DMS53 treated with DMSO at 0.1 percent for 48 hours (cell line): Measurements from ENCODE around the gene CNNM2.
"Not testable (repeated sequence)": the region's sequence is repeated elsewhere in the genome, so short reads cannot be mapped to it uniquely, and the experiment has no call there.

ENCODE experiments used
- DNase-seq: peaks from one replicate; lab custom pipeline; 2025; ENCODE audit not compliant: unreplicated experiment; lab: John Stamatoyannopoulos, UW

CNNM2 gene

GRCh38 chr10:103100620-103101019 is 182.5 kb downstream of the CNNM2 start:
- no peak for DNase-seq

- no peak for DNase-seq
Observed at GRCh38 chr10:103102195-103102594, 184.1 kb downstream of the CNNM2 start.

GRCh38 chr10:103103989-103104388 is 185.9 kb downstream of the CNNM2 start:
- DNase-seq = no peak

- DNase-seq = no peak
Observed at GRCh38 chr10:103104721-103105120, 186.6 kb downstream of the CNNM2 start.

DNA sequence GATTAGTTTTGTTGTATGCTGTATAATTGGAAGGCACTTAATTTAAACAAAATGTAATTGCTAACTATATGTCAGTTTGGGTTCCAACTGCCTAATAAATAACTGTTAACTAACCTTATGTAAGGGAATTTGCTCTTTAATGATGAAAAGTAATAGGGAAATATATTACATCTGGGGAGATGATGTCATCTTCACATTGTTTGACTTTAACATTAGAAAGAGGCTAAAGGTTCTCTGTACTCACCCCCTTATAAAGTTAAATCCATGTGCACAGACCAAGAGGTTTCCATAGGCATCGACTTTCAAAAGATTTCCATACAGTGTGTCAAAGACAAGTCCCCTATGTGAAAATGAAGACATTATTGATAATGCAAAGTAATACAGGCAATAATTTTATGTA is 187.4 kb downstream of the CNNM2 start:
- no peak for DNase-seq

GRCh38 chr10:103106539-103106938 is 188.4 kb downstream of the CNNM2 start:
- DNase-seq = no peak

GRCh38 chr10:103109821-103110220 is 191.7 kb downstream of the CNNM2 start:
- no peak for DNase-seq

DNA sequence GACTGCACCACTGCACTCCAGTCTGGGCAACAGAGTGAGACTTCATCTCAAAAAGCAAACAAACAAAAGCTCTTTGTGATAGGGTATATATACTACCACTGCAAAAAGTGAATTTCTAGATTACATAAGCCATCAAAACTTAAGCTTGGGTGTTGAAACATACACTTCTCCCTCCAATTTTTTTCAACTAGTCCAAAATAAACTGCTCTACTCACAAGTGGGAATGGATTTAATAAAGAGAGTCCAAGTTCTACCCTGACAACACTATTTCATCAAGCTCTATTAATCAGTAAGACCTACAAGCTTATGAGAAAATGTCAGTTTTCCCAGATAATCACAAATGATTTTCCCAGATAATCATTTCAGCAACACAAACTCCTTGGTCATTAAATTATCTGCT is 192.3 kb downstream of the CNNM2 start:
- DNase-seq = no peak

DNA sequence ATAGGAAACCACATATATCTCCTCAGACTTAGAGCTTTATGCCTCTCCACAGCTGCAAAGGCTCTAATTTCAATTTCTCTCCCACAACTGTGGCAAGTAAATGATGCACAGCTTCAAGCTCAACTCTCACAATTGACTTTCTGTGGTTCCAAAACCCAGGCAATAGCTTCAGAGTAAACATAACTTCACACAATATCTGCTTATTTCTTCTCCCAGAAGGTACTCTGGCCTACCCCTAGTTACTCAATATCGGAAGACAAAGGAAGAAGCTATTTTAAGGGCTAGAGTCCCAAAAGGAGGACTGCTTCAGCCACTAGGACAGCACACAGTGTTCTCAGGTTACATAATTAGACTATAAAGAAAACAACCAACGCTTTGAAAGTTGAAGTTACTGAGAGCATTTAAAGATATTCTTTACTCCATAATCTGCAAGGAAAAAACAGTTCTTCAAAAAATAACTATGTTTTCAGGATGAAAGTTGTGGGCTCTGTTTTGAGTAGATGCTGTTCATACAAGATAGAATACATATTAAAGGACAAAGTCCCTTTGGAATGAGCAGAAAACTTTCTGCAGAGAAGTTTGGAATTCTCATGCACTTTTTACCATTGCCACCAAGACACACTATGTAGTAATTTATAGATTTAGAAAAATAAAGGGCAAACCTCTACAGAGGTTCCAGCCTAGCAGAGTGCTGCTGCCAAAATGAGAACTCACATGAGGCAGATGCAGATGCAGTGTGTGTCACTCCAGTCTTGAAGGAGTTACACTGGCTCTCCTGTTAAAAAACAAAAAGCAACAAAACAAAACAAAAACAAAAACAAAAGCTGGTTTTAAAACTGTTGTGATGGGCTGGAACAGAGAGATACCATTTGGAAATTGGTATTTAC is 193.2 kb downstream of the CNNM2 start:
- no peak for DNase-seq

GRCh38 chr10:103111918-103112877 is 194.1 kb downstream of the CNNM2 start:
- DNase-seq = no peak

DNA sequence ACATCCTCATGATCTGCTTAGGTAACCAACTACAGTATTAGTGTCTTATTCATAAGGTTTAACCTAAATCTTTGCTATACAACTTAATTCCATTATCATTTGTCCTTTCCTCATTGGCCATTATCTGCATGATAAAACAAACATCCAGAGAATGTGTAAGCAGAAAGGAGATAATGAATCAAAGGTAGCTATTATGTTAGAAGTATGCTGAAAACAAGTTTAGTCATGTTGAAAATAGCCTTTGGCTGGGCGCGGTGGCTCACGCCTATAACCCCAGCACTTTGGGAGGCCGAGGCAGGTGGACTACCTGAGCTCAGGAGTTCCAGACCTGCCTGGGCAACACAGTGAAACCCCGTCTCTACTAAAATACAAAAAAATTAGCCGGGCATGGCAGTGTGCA is 196.8 kb downstream of the CNNM2 start:
- DNase-seq = no peak

GRCh38 chr10:103117247-103117646 is 199.2 kb downstream of the CNNM2 start:
- no peak for DNase-seq

GRCh38 chr10:103120546-103120945 is 202.5 kb downstream of the CNNM2 start:
- DNase-seq = no peak

DNA sequence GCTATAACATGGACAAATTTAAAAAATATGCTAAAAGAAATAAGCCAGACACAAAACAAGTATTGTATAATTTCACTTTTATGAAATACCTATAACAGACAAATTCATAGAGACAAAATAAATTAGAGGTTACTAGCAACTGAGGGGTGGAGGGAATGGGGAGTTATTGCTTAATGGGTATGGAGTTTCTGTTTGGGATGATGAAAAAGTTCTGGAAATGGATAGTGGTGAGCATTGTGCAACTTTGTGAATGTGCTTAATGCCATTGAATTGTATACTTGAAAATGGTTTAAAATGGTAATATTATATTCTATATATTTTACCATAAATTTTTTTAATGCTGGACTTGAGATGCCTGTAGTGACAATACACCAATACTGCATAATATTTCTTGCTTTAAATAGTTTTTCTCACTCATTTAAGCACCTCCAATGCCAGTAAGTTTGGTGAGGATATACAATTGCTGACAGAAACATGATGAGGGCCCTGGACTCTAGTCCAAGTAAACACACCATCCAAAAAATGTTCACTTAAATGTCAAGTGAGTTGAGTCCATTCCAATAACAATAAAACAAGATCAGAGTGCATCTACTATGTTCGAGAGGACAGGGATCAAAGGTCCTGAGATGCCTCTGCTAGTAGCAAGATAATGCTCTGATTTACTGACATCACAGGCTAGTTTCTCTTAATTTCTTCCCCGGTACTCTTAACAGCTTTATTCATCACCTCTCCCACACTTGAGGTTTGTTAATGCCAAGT is 203.1 kb downstream of the CNNM2 start:
- DNase-seq = no peak

DNA sequence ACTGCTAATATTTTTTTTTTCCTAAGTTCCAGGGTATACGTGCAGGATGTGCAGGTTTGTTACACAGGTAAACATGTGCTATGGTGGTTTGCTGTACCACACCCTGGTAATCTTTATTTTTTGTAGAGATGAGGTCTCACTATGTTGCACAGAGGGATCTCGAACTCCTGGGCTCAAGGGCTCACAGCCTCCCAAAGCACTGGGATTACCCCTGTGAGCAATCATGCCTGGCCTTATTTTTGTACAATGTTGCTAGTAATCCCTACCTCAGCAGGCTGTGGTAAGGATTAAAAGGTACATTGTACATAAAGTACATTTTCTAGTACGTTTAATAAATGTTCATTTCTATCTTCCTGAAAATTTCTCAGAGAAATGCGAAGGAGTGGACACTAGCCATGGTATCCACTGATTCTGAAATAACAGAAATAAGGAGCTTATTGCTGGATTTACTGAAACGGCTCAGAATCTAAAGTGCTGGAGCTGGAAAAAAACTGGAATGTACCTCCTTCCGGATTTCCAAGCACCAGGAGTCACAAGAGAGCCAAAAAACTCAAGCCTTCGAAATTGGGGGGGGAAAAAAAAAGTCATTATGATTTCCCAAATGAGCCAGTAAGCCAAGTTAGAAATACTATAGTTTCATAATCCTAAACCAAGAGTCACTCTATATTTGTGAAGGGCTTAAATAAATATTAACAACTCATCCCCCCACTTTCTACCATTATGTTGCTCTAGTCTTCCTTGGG is 205.4 kb downstream of the CNNM2 start:
- DNase-seq = no peak

- no peak for DNase-seq
Observed at GRCh38 chr10:103124420-103125096, 206.5 kb downstream of the CNNM2 start.

GRCh38 chr10:103125323-103126267 is 207.5 kb downstream of the CNNM2 start:
- DNase-seq = no peak

DNA sequence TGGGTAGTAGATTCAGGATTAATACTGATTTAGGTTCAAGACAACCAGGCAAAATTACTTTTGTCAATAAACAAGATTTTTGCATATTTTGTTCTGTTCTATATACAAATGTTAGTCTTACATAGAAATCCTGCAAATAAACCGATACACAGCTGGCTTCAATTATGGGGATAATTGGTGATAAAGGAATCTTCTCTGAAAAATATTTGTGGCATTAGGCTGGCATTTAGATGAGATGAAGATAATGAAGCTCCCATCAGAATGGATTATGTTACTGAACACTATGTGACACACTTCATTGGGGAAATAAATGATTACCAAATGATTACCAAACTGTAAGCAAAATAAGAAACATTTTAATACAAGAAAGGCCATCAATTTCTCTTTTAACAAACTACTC is 209.1 kb downstream of the CNNM2 start:
- DNase-seq = no peak

DNA sequence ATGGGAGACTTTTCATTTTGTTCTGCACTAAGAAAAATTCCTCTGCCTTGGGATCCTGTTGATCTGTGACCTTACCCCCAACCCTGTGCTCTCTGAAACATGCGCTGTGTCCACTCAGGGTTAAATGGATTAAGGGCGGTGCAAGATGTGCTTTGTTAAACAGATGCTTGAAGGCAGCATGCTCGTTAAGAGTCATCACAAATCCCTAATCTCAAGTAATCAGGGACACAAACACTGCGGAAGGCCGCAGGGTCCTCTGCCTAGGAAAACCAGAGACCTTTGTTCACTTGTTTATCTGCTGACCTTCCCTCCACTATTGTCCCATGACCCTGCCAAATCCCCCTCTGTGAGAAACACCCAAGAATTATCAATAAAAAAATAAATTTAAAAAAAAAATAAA is 212.1 kb downstream of the CNNM2 start:
- DNase-seq = not testable (repeated sequence)
